ENCODE results near the gene RAB22A. TPM values are rescaled to one million over a fixed set of nuclear protein-coding genes. Genes with fewer than 3 reads are reported as not detected.

RAB22A gene
- total and polyA plus RNA-seq, 9 of the 15 experiments (the other 6 are each of a cell fraction or from before 2014, with no cell fraction given) = 1.1 to 8.0 (median 6.7) TPM

DNA sequence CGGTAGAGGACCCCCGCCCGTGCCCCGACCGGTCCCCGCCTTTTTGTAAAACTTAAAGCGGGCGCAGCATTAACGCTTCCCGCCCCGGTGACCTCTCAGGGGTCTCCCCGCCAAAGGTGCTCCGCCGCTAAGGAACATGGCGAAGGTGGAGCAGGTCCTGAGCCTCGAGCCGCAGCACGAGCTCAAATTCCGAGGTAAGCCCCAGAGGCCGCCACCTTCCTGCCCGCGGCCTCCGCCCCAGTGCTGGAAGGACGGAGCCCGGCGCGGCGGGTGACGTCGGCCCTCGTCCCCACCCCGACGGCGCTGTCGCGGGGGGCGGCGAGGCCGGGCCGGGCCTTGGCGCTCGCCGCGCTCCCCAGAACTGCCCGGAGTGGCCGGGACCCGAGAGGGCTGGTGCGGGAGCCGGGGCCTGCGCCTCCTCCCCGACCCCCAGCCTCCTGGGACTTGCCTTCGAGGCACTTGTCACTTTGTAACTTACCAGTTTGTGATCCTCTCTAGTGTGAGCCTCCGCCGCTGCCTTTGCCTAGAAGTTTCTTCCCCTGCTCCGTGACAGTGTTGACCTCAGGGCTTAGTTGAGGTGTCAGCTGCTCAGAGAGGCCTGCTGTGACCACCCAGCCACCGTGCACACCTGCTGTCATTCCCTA, 79.9 kb downstream of the RAB22A start (continued):
- TF ChIP-seq ZNF436 (CRISPR knock-in tag; IDR thresholded peaks at IDR 0.05) (no peak), CBX1 (IDR thresholded peaks at IDR 0.05; ENCODE audit: low read depth) (peak; percentile 68), ZNF274 (IDR thresholded peaks at IDR 0.05; ENCODE audit: borderline replicate concordance, low read depth, low read length) (no peak), SAP30 (IDR thresholded peaks at IDR 0.05; ENCODE audit: borderline replicate concordance, insufficient read depth, low read depth, low read length, poor library complexity, severe bottlenecking) (peak; percentile 25), KHSRP (IDR thresholded peaks at IDR 0.05) (no peak), ZFP36 (IDR thresholded peaks at IDR 0.05; ENCODE audit: low read depth, low read length, partially characterized antibody) (no peak), TAF1 (IDR thresholded peaks at IDR 0.05; ENCODE audit: control insufficient read depth, extremely low read depth, insufficient read depth, low read length, severe bottlenecking) (peak; percentile 19), DMBX1 (CRISPR knock-in tag; IDR thresholded peaks at IDR 0.05; ENCODE audit: borderline replicate concordance) (no peak), MAZ (CRISPR knock-in tag; conservative IDR thresholded peaks at IDR 0.05 in 1 of 2, IDR thresholded peaks at IDR 0.05 in 1 of 2) (peak in 1 of 2 experiments; percentile 7; a peak in 1 of 4 replicates), RAD21 (CRISPR knock-in tag; conservative IDR thresholded peaks at IDR 0.05 in 1 of 2, IDR thresholded peaks at IDR 0.05 in 1 of 2) (no peak), CSDE1 (IDR thresholded peaks at IDR 0.05) (no peak), GABPB1 (CRISPR knock-in tag; IDR thresholded peaks at IDR 0.05) (peak; percentile 62; the same call in 1 of the 2 replicates), CCNT2 (IDR thresholded peaks at IDR 0.05; ENCODE audit: borderline replicate concordance, extremely low read depth, insufficient read length, low read depth, low read length) (no peak)
- TF ChIP-seq, protein P1, sequence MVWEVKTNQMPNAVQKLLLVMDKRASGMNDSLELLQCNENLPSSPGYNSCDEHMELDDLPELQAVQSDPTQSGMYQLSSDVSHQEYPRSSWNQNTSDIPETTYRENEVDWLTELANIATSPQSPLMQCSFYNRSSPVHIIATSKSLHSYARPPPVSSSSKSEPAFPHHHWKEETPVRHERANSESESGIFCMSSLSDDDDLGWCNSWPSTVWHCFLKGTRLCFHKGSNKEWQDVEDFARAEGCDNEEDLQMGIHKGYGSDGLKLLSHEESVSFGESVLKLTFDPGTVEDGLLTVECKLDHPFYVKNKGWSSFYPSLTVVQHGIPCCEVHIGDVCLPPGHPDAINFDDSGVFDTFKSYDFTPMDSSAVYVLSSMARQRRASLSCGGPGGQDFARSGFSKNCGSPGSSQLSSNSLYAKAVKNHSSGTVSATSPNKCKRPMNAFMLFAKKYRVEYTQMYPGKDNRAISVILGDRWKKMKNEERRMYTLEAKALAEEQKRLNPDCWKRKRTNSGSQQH (CRISPR knock-in tag; IDR thresholded peaks at IDR 0.05) = no peak
- TF ChIP-seq, protein P2, sequence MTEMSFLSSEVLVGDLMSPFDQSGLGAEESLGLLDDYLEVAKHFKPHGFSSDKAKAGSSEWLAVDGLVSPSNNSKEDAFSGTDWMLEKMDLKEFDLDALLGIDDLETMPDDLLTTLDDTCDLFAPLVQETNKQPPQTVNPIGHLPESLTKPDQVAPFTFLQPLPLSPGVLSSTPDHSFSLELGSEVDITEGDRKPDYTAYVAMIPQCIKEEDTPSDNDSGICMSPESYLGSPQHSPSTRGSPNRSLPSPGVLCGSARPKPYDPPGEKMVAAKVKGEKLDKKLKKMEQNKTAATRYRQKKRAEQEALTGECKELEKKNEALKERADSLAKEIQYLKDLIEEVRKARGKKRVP (CRISPR knock-in tag; IDR thresholded peaks at IDR 0.05) = no peak
- TF ChIP-seq, protein P3, sequence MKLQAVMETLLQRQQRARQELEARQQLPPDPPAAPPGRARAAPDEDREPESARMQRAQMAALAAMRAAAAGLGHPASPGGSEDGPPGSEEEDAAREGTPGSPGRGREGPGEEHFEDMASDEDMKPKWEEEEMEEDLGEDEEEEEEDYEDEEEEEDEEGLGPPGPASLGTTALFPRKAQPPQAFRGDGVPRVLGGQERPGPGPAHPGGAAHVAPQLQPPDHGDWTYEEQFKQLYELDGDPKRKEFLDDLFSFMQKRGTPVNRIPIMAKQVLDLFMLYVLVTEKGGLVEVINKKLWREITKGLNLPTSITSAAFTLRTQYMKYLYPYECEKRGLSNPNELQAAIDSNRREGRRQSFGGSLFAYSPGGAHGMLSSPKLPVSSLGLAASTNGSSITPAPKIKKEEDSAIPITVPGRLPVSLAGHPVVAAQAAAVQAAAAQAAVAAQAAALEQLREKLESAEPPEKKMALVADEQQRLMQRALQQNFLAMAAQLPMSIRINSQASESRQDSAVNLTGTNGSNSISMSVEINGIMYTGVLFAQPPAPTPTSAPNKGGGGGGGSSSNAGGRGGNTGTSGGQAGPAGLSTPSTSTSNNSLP (IDR thresholded peaks at IDR 0.05; ENCODE audit: borderline replicate concordance, low read depth, low read length) = no peak
- TF ChIP-seq, protein P4, sequence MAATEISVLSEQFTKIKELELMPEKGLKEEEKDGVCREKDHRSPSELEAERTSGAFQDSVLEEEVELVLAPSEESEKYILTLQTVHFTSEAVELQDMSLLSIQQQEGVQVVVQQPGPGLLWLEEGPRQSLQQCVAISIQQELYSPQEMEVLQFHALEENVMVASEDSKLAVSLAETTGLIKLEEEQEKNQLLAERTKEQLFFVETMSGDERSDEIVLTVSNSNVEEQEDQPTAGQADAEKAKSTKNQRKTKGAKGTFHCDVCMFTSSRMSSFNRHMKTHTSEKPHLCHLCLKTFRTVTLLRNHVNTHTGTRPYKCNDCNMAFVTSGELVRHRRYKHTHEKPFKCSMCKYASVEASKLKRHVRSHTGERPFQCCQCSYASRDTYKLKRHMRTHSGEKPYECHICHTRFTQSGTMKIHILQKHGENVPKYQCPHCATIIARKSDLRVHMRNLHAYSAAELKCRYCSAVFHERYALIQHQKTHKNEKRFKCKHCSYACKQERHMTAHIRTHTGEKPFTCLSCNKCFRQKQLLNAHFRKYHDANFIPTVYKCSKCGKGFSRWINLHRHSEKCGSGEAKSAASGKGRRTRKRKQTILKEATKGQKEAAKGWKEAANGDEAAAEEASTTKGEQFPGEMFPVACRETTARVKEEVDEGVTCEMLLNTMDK (IDR thresholded peaks at IDR 0.05; ENCODE audit: borderline replicate concordance, insufficient read depth, low read depth, low read length, poor library complexity, severe bottlenecking) = no peak
